Measurements from ENCODE around the gene DHRSX.

DHRSX gene

DNA sequence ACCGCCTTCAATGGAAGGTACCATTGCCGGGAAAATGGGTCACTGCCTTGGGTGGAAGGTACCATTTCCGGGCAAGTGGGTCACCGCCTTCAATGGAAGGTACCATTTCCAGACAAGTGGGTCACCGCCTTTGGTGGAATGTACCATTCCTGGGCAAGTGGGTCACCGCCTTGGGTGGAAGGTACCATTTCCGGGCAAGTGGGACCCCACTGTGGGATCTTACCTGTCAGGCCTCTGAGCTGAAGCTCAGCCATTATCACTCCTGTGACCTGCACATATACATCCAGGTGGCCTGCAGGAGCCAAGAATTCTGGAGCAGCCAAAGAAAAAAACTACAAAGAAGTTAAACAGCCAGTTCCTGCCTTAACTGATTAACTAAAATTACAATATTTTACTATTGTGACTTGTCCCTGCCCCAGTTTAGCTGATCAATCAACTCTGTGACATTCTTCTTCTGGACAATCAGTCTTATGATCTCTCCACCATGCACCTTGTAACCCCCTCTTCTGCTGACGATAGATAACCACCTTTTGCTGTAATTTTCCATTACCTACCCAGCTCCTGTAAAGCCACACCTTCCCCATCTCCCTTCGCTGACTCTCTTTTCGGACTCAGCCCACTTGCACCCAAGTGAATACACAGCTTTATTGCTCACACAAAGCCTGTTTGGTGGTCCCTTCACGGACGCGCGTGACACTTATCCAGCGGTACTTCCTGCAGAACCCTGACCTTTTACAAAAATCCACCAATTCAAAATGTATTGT lies 313.2 kb downstream of the DHRSX start:
- H3K27me3 ChIP-seq (ENCODE audit: low read length) = no peaks in the 10 kb centered on the region
- no peaks in the 10 kb centered on the region for H3F3A ChIP-seq (ENCODE audit: insufficient read depth)
- no peak overlapping the region for H3K4me2 ChIP-seq (ENCODE audit: low read depth, low read length, poor library complexity, severe bottlenecking)
- H3K36me3 ChIP-seq (ENCODE audit: low read length) = no peaks in the 10 kb centered on the region
- H4K20me1 ChIP-seq (ENCODE audit: low read depth, low read length) = no peaks in the 10 kb centered on the region
- H2AFZ ChIP-seq (ENCODE audit: low read depth, low read length, severe bottlenecking) = no peak overlapping the region
- H3K9me2 ChIP-seq (replicated peaks; ENCODE audit: insufficient read depth, low read length) = no peaks in the 10 kb centered on the region
- H3K27ac ChIP-seq (ENCODE audit: low read depth, low read length) = no peak overlapping the region
- no peaks in the 10 kb centered on the region for H3K9me3 ChIP-seq (ENCODE audit: insufficient read depth, low read length)
- no peak overlapping the region for H3K4me3 ChIP-seq (ENCODE audit: insufficient read depth, low read length, poor library complexity, severe bottlenecking)
- TF ChIP-seq, protein P1, sequence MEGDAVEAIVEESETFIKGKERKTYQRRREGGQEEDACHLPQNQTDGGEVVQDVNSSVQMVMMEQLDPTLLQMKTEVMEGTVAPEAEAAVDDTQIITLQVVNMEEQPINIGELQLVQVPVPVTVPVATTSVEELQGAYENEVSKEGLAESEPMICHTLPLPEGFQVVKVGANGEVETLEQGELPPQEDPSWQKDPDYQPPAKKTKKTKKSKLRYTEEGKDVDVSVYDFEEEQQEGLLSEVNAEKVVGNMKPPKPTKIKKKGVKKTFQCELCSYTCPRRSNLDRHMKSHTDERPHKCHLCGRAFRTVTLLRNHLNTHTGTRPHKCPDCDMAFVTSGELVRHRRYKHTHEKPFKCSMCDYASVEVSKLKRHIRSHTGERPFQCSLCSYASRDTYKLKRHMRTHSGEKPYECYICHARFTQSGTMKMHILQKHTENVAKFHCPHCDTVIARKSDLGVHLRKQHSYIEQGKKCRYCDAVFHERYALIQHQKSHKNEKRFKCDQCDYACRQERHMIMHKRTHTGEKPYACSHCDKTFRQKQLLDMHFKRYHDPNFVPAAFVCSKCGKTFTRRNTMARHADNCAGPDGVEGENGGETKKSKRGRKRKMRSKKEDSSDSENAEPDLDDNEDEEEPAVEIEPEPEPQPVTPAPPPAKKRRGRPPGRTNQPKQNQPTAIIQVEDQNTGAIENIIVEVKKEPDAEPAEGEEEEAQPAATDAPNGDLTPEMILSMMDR (IDR thresholded peaks at IDR 0.05; ENCODE audit: insufficient read depth, low read length, poor library complexity, severe bottlenecking) = no peak
- no peak for TF ChIP-seq EZH2phosphoT487 (conservative IDR thresholded peaks at IDR 0.05; ENCODE audit: low read length)
- H3K79me2 ChIP-seq (ENCODE audit: insufficient read depth, low read length) = no peaks in the 10 kb centered on the region
- H3K9ac ChIP-seq (ENCODE audit: low read length) = no peak overlapping the region

DNA sequence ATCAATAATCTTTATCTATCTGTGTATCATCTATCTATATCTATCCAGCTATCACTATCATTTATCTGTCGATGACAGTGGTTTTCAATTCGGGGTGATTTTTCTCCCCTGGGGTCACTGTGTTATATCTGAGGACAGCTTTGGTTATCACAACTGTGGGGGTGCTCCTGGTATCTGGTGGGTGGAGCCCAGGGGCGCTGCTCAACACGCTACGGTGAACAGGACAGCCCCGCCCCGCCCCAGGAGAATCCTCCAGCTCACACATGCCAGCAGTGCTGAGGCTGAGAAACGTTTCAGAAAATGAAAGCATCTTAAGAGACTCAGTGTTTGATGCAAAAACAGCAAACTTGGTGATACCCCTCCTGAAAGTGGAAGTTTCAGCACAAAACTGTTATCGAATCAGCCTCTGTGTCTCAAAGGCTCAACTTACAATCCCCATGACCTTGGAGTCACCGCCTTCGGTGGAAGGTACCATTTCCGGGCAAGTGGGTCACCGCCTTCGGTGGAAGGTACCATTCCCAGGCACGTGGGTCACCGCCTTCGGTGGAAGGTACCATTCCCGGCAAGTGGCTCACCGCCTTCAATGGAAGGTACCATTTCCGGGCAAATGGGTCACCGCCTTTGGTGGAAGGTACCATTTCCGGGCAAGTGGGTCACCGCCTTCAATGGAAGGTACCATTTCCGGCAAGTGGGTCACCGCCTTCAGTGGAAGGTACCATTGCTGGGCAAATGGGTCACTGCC lies 315.3 kb downstream of the DHRSX start:
- Histone ChIP-seq H3K9me2 (replicated peaks; ENCODE audit: insufficient read depth, low read length) (no peaks in the 10 kb centered on the region), H3K36me3 (ENCODE audit: low read length) (no peaks in the 10 kb centered on the region), H3K79me2 (ENCODE audit: insufficient read depth, low read length) (no peaks in the 10 kb centered on the region), H3K9ac (ENCODE audit: low read length) (no peak overlapping the region), H3K27me3 (ENCODE audit: low read length) (no peaks in the 10 kb centered on the region), H3K4me3 (ENCODE audit: insufficient read depth, low read length, poor library complexity, severe bottlenecking) (no peak overlapping the region), H3K4me2 (ENCODE audit: low read depth, low read length, poor library complexity, severe bottlenecking) (no peak overlapping the region), H2AFZ (ENCODE audit: low read depth, low read length, severe bottlenecking) (no peak overlapping the region), H3K9me3 (ENCODE audit: insufficient read depth, low read length) (no peaks in the 10 kb centered on the region), H4K20me1 (ENCODE audit: low read depth, low read length) (no peaks in the 10 kb centered on the region), H3F3A (ENCODE audit: insufficient read depth) (no peaks in the 10 kb centered on the region), H3K27ac (ENCODE audit: low read depth, low read length) (no peak overlapping the region)
- TF ChIP-seq, protein P1 (IDR thresholded peaks at IDR 0.05; ENCODE audit: insufficient read depth, low read length, poor library complexity, severe bottlenecking) = no peak
- TF ChIP-seq EZH2phosphoT487 (conservative IDR thresholded peaks at IDR 0.05; ENCODE audit: low read length) = no peak

DNA sequence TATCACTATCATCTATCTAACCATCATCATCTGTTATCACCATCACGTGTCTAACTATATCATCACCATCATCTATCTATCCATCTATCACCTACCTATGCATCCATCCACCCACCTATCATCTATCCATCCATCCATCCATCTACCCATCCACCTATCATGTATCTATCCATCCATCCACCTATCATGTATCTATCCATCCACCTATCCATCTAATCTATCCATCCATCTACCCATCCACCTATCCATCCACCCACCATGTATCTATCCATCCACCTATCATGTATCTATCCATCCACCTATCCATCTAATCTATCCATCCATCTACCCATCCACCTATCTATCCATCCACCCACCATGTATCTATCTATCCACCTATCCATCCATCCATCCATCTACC lies 316.7 kb downstream of the DHRSX start:
- H3K27ac ChIP-seq (ENCODE audit: low read depth, low read length) = no peak overlapping the region
- H3K9me2 ChIP-seq (replicated peaks; ENCODE audit: insufficient read depth, low read length) = no peaks in the 10 kb centered on the region
- no peak for TF ChIP-seq EZH2phosphoT487 (conservative IDR thresholded peaks at IDR 0.05; ENCODE audit: low read length)
- TF ChIP-seq, protein P1 (IDR thresholded peaks at IDR 0.05; ENCODE audit: insufficient read depth, low read length, poor library complexity, severe bottlenecking) = no peak
- no peaks in the 10 kb centered on the region for H3K79me2 ChIP-seq (ENCODE audit: insufficient read depth, low read length)
- H3K27me3 ChIP-seq (ENCODE audit: low read length) = no peaks in the 10 kb centered on the region
- H3K4me2 ChIP-seq (ENCODE audit: low read depth, low read length, poor library complexity, severe bottlenecking) = no peak overlapping the region
- no peaks in the 10 kb centered on the region for H4K20me1 ChIP-seq (ENCODE audit: low read depth, low read length)
- H3K9me3 ChIP-seq (ENCODE audit: insufficient read depth, low read length) = no peaks in the 10 kb centered on the region
- H3K4me3 ChIP-seq (ENCODE audit: insufficient read depth, low read length, poor library complexity, severe bottlenecking) = no peak overlapping the region
- H3K9ac ChIP-seq (ENCODE audit: low read length) = no peak overlapping the region
- no peaks in the 10 kb centered on the region for H3F3A ChIP-seq (ENCODE audit: insufficient read depth)
- no peaks in the 10 kb centered on the region for H3K36me3 ChIP-seq (ENCODE audit: low read length)
- no peak overlapping the region for H2AFZ ChIP-seq (ENCODE audit: low read depth, low read length, severe bottlenecking)

All from SU-DHL-6 (cell line).